ENCODE results near the gene SNRNP40.

The SNRNP40 gene

GRCh38 chr1:31228986-31229385 lies 67.6 kb downstream of the SNRNP40 start:
- no peaks in the 10 kb centered on the region for H3K79me2 ChIP-seq (ENCODE audit: insufficient read depth, low read length)
- H3K9me2 ChIP-seq (replicated peaks; ENCODE audit: insufficient read depth, low read length) = no peaks in the 10 kb centered on the region
- no peak for TF ChIP-seq EZH2phosphoT487 (conservative IDR thresholded peaks at IDR 0.05; ENCODE audit: low read length)
- TF ChIP-seq, protein P1, sequence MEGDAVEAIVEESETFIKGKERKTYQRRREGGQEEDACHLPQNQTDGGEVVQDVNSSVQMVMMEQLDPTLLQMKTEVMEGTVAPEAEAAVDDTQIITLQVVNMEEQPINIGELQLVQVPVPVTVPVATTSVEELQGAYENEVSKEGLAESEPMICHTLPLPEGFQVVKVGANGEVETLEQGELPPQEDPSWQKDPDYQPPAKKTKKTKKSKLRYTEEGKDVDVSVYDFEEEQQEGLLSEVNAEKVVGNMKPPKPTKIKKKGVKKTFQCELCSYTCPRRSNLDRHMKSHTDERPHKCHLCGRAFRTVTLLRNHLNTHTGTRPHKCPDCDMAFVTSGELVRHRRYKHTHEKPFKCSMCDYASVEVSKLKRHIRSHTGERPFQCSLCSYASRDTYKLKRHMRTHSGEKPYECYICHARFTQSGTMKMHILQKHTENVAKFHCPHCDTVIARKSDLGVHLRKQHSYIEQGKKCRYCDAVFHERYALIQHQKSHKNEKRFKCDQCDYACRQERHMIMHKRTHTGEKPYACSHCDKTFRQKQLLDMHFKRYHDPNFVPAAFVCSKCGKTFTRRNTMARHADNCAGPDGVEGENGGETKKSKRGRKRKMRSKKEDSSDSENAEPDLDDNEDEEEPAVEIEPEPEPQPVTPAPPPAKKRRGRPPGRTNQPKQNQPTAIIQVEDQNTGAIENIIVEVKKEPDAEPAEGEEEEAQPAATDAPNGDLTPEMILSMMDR (IDR thresholded peaks at IDR 0.05; ENCODE audit: insufficient read depth, low read length, poor library complexity, severe bottlenecking) = no peak
- H3K27ac ChIP-seq (ENCODE audit: low read depth, low read length) = no peak overlapping the region
- H3K4me2 ChIP-seq (ENCODE audit: low read depth, low read length, poor library complexity, severe bottlenecking) = no peak overlapping the region
- H4K20me1 ChIP-seq (ENCODE audit: low read depth, low read length) = no peaks in the 10 kb centered on the region
- H3K36me3 ChIP-seq (ENCODE audit: low read length) = no peaks in the 10 kb centered on the region
- no peak overlapping the region for H3K4me3 ChIP-seq (ENCODE audit: insufficient read depth, low read length, poor library complexity, severe bottlenecking)
- H3K27me3 ChIP-seq (ENCODE audit: low read length) = no peaks in the 10 kb centered on the region
- no peak overlapping the region for H3K9ac ChIP-seq (ENCODE audit: low read length)
- H2AFZ ChIP-seq (ENCODE audit: low read depth, low read length, severe bottlenecking) = no peak overlapping the region
- H3K9me3 ChIP-seq (ENCODE audit: insufficient read depth, low read length) = no peaks in the 10 kb centered on the region
- no peaks in the 10 kb centered on the region for H3F3A ChIP-seq (ENCODE audit: insufficient read depth)

- H4K20me1 ChIP-seq (ENCODE audit: low read depth, low read length) = no peaks in the 10 kb centered on the region
- no peaks in the 10 kb centered on the region for H3K27me3 ChIP-seq (ENCODE audit: low read length)
- H2AFZ ChIP-seq (ENCODE audit: low read depth, low read length, severe bottlenecking) = no peak overlapping the region
- H3K79me2 ChIP-seq (ENCODE audit: insufficient read depth, low read length) = no peaks in the 10 kb centered on the region
- TF ChIP-seq, protein P1 (IDR thresholded peaks at IDR 0.05; ENCODE audit: insufficient read depth, low read length, poor library complexity, severe bottlenecking) = no peak
- TF ChIP-seq EZH2phosphoT487 (conservative IDR thresholded peaks at IDR 0.05; ENCODE audit: low read length) = no peak
- no peak overlapping the region for H3K27ac ChIP-seq (ENCODE audit: low read depth, low read length)
- no peaks in the 10 kb centered on the region for H3F3A ChIP-seq (ENCODE audit: insufficient read depth)
- no peaks in the 10 kb centered on the region for H3K9me3 ChIP-seq (ENCODE audit: insufficient read depth, low read length)
- no peak overlapping the region for H3K4me2 ChIP-seq (ENCODE audit: low read depth, low read length, poor library complexity, severe bottlenecking)
- no peaks in the 10 kb centered on the region for H3K36me3 ChIP-seq (ENCODE audit: low read length)
- H3K9me2 ChIP-seq (replicated peaks; ENCODE audit: insufficient read depth, low read length) = no peaks in the 10 kb centered on the region
- H3K9ac ChIP-seq (ENCODE audit: low read length) = no peak overlapping the region
- no peak overlapping the region for H3K4me3 ChIP-seq (ENCODE audit: insufficient read depth, low read length, poor library complexity, severe bottlenecking)
Measured at GRCh38 chr1:31227891-31228568, 68.6 kb downstream of the SNRNP40 start.

DNA sequence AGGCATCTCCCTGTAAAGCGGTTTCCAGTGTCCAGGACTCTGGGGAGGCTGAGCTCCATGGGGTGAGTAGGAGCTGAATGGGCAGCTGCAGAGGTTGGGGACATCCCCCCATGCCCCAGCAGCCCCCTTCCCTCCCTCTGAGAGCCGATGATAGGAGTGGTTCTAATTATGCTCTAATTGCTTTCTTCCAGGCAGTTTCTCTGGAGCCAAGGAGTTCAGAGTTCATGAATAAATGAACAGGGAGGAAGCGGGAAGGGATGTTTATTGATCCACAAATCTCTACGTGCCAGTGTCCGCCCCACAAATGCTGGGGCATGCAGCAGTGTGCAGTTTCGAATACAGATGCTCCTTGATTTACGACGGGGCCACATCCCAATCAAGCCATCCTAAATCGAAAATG lies 72.5 kb downstream of the SNRNP40 start:
- Histone ChIP-seq H3K4me2 (ENCODE audit: low read depth, low read length, poor library complexity, severe bottlenecking) (no peak overlapping the region), H3F3A (ENCODE audit: insufficient read depth) (no peaks in the 10 kb centered on the region), H3K4me3 (ENCODE audit: insufficient read depth, low read length, poor library complexity, severe bottlenecking) (no peak overlapping the region), H3K27ac (ENCODE audit: low read depth, low read length) (no peak overlapping the region), H4K20me1 (ENCODE audit: low read depth, low read length) (no peaks in the 10 kb centered on the region), H3K27me3 (ENCODE audit: low read length) (no peaks in the 10 kb centered on the region), H3K79me2 (ENCODE audit: insufficient read depth, low read length) (no peaks in the 10 kb centered on the region), H2AFZ (ENCODE audit: low read depth, low read length, severe bottlenecking) (no peak overlapping the region), H3K9me2 (replicated peaks; ENCODE audit: insufficient read depth, low read length) (no peaks in the 10 kb centered on the region), H3K9me3 (ENCODE audit: insufficient read depth, low read length) (no peaks in the 10 kb centered on the region), H3K9ac (ENCODE audit: low read length) (no peak overlapping the region), H3K36me3 (ENCODE audit: low read length) (no peaks in the 10 kb centered on the region)
- TF ChIP-seq EZH2phosphoT487 (conservative IDR thresholded peaks at IDR 0.05; ENCODE audit: low read length) = no peak
- TF ChIP-seq, protein P1 (IDR thresholded peaks at IDR 0.05; ENCODE audit: insufficient read depth, low read length, poor library complexity, severe bottlenecking) = no peak
